ENCODE measurements around the gene USP3. TPM values are rescaled to one million over a fixed set of nuclear protein-coding genes. Genes with fewer than 3 reads are reported as not detected.

Gene USP3
- total and polyA plus RNA-seq, 2 of the 4 experiments (the other 2 are of a cell fraction) = 17.3 to 52.3 TPM

DNA sequence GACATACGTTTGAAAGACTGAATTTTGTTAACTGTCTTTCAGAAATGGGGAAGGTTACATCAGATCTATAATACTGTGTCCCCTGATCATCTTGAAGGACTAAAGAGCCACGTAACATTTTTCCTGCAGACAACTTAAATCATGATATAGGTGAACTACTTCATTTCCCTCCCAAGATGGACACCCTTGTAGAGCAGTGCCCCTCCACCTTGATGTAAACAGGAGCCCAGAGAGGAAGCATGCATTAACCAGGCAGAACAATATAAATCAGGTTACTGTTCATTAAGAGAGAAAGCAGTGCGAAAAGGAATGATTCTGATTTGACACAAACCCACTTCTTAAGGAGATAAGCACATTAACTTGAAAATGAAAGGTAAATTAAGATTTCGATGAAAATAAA lies 36.1 kb downstream of the USP3 start:
- no TSS peak for BruUV-seq (replicated peaks)
- H3K4me1 ChIP-seq (ENCODE audit: control insufficient read depth, insufficient read depth, low read length) = peaks cover 4% of the 10 kb centered on the region
- H2AK9ac ChIP-seq (replicated peaks; ENCODE audit: low read depth, low read length, poor library complexity) = no peak overlapping the region
- no peak overlapping the region for H3K23ac ChIP-seq (ENCODE audit: low read depth, low read length)
- H3K27ac ChIP-seq (ENCODE audit: insufficient read depth, low read length) = no peak overlapping the region
- no peak overlapping the region for H2BK5ac ChIP-seq (ENCODE audit: low read depth, low read length, poor library complexity, severe bottlenecking)
- no peak overlapping the region for H3K4me3 ChIP-seq (ENCODE audit: insufficient read depth, low read depth, low read length)
- 0 out of 2 replicates have a peak, but pooled peaks cover 7% of the 10 kb centered on the region for H4K20me1 ChIP-seq (ENCODE audit: insufficient read depth, low read length)
- no peak overlapping the region for H3K56ac ChIP-seq (ENCODE audit: extremely low read depth, insufficient read depth, low read length)
- TF ChIP-seq RCOR1 (IDR thresholded peaks at IDR 0.05; ENCODE audit: insufficient replicate concordance, low read length) (no peak), RAD21 (IDR thresholded peaks at IDR 0.05; ENCODE audit: low read length) (no peak), NFE2L2 (IDR thresholded peaks at IDR 0.05; ENCODE audit: low read depth, low read length) (no peak)
- TF ChIP-seq, protein P1, sequence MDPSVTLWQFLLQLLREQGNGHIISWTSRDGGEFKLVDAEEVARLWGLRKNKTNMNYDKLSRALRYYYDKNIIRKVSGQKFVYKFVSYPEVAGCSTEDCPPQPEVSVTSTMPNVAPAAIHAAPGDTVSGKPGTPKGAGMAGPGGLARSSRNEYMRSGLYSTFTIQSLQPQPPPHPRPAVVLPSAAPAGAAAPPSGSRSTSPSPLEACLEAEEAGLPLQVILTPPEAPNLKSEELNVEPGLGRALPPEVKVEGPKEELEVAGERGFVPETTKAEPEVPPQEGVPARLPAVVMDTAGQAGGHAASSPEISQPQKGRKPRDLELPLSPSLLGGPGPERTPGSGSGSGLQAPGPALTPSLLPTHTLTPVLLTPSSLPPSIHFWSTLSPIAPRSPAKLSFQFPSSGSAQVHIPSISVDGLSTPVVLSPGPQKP (IDR thresholded peaks at IDR 0.05; ENCODE audit: borderline replicate concordance, low read depth, low read length) = no peak
- DNase-seq (no peak), ATAC-seq (ENCODE audit: low read depth) (no peak)
- H3K4ac ChIP-seq (ENCODE audit: low read depth, low read length) = no peak overlapping the region
- ChIA-PET CTCF (interaction anchor here (0.5 kb wide), 1 partner anchor 404 kb away, joined by 3 read pairs; no protein-coding TSS in a partner anchor), POLR2A (ENCODE audit: unreplicated experiment) (no interaction called here)
- dilution Hi-C loops (cut with HindIII; ENCODE audit: low sequenced_read_pairs, unreplicated experiment) = no loop called here
- intact Hi-C loops (cut with micrococcal nuclease) = no loop called here
- H3K9me3 ChIP-seq (ENCODE audit: control insufficient read depth, insufficient read depth, low read length) = no peaks in the 10 kb centered on the region
- H3K79me1 ChIP-seq (ENCODE audit: low read depth in 1 of 2, low read length in 2 of 2) = peaks cover 18 to 32% of the 10 kb centered on the region in 2 experiments
- H4K8ac ChIP-seq (ENCODE audit: low read depth in 2 of 2, low read length in 2 of 2) = no peak overlapping the region
- no peak overlapping the region for H4K5ac ChIP-seq (ENCODE audit: low read depth, low read length)
- no CpG with 5 or more reads among the region's 4 CpGs for WGBS, 2 experiments (ENCODE audit: extremely low coverage in 2 of 2, insufficient read length in 1 of 2)
- no peak overlapping the region for H4K91ac ChIP-seq (ENCODE audit: insufficient read depth, low read depth, low read length)
- no peak overlapping the region for H2AK5ac ChIP-seq (ENCODE audit: low read depth, low read length)
- no peak overlapping the region for H2BK120ac ChIP-seq (ENCODE audit: low read depth, low read length)
- H3K14ac ChIP-seq (replicated peaks; ENCODE audit: low read depth, low read length) = no peak overlapping the region
- in situ Hi-C loops (cut with MboI; ENCODE audit: low sequenced_read_pairs) = no loop called here
- no peak overlapping the region for H2AFZ ChIP-seq (replicated peaks; ENCODE audit: low read length, poor library complexity)
- H3K36me3 ChIP-seq (ENCODE audit: control insufficient read depth, insufficient read depth, low read length) = peaks cover 2% of the 10 kb centered on the region
- no peak overlapping the region for H2BK20ac ChIP-seq (ENCODE audit: low read depth, low read length)
- H3K9me1 ChIP-seq (ENCODE audit: insufficient read depth, low read length) = peaks cover 8% of the 10 kb centered on the region
- H3K18ac ChIP-seq (ENCODE audit: low read depth, low read length) = no peak overlapping the region
- H3K27me3 ChIP-seq (ENCODE audit: control insufficient read depth, insufficient read depth, low read length) = no peaks in the 10 kb centered on the region
- no peak overlapping the region for H2BK15ac ChIP-seq (ENCODE audit: low read depth, low read length)
- H3K4me2 ChIP-seq (ENCODE audit: low read depth, low read length) = no peak overlapping the region
- no peak overlapping the region for H3K9ac ChIP-seq (ENCODE audit: low read depth, low read length)
